Panc1 (cell line): Measurements from ENCODE around the gene SH3PXD2A. TPM values are rescaled to one million over a fixed set of nuclear protein-coding genes. Genes with fewer than 3 reads are reported as not detected.

ENCODE experiments used
- ATAC-seq: fragments of 200-7000 bp; cut with Tn5 transposase; 2 replicates; pipeline ENCODE4 v1.9.1; 2020; ENCODE audit warnings: mild to moderate bottlenecking, moderate library complexity
- BruUV-seq: library from RNA; stranded (reverse); fragments of 400-500 nt; replicated peaks from 2 replicates; lab custom pipeline; 2021; lab: Mats Ljungman, UMichigan
- CTCF ChIA-PET: fragments of 300-600 bp; sonication (Branson Sonifier 250); formaldehyde crosslinking; loops from one replicate; lab custom pipeline; 2022; ENCODE audit warnings: antibody characterized with exemption; lab: Charles Lee
- POLR2A ChIA-PET: fragments of 300-600 bp; sonication (Branson Sonifier 250); formaldehyde crosslinking; loops from one replicate; lab custom pipeline; 2022; ENCODE audit warnings: antibody characterized with exemption; lab: Charles Lee
- DNase-seq: peaks from one replicate; pipeline ENCODE4 v3.0.0-alpha.2; 2010; ENCODE audit warnings: low read depth, low spot score
- H3K27ac ChIP-seq: 2 replicates; pipeline ENCODE4 v1.5.1; 2011; ENCODE audit warnings: mild to moderate bottlenecking, low read length, inconsistent platforms
- H3K27me3 ChIP-seq: fragments of 200-500 bp; sonication (Bioruptor generic); 2 replicates; pipeline ENCODE4 v1.6.0; 2014; ENCODE audit warnings: low read length, inconsistent platforms; ENCODE audit not compliant: control insufficient read depth, insufficient read depth
- H3K36me3 ChIP-seq: fragments of 200-500 bp; sonication (Bioruptor generic); 2 replicates; pipeline ENCODE4 v1.5.1; 2014; ENCODE audit warnings: inconsistent platforms, mild to moderate bottlenecking, low read length, moderate library complexity; ENCODE audit not compliant: control insufficient read depth, insufficient read depth
- H3K4me1 ChIP-seq: 2 replicates; pipeline ENCODE4 v1.5.1; 2011; ENCODE audit warnings: inconsistent platforms, mild to moderate bottlenecking, low read length, moderate library complexity; ENCODE audit not compliant: control insufficient read depth, insufficient read depth
- H3K4me3 ChIP-seq, 2 experiments: 2 replicates each; pipeline ENCODE4 v1.5.1; 2011 to 2012; ENCODE audit warnings: low read depth in 2 of 2, low read length in 2 of 2, mild to moderate bottlenecking in 2 of 2, inconsistent platforms in 1 of 2, moderate library complexity in 1 of 2
- H3K9me3 ChIP-seq: fragments of 200-500 bp; sonication (Bioruptor generic); 2 replicates; pipeline ENCODE4 v1.5.1; 2014; ENCODE audit warnings: low read depth, mild to moderate bottlenecking, inconsistent platforms, low read length, moderate library complexity; ENCODE audit not compliant: control insufficient read depth, insufficient read depth
- POLR2AphosphoS5 ChIP-seq: IDR thresholded peaks from 2 replicates; pipeline ENCODE4 v1.6.1; 2012; ENCODE audit warnings: mild to moderate bottlenecking, low read depth, low read length, moderate library complexity
- SIN3A ChIP-seq: IDR thresholded peaks from 2 replicates; pipeline ENCODE4 v1.6.1; 2012; ENCODE audit warnings: low read depth, mild to moderate bottlenecking, low read length, moderate library complexity, borderline replicate concordance; ENCODE audit not compliant: insufficient read depth
- TCF7L2 ChIP-seq: IDR thresholded peaks from 2 replicates; pipeline ENCODE4 v1.6.1; 2011; ENCODE audit warnings: mild to moderate bottlenecking, low read depth, low read length, inconsistent platforms
- in situ Hi-C: cut with HindIII; loops from 2 replicates; pipeline ENCODE4 v1.10.0; 2016; ENCODE audit warnings: low sequenced_read_pairs, low pct_unique_long_range_greater_than_20kb
- intact Hi-C: fragments of 100-400 bp; cut with micrococcal nuclease; formaldehyde crosslinking; loops from one replicate; pipeline ENCODE4 v1.10.0; 2022; ENCODE audit not compliant: unreplicated experiment
- total RNA-seq: library from RNA; stranded (reverse); gene quantifications from one replicate; pipeline ENCODE4 v1.2.1, GENCODE V29; 2021; ENCODE audit not compliant: unreplicated experiment
- TF ChIP-seq, protein P1 (sequence below): fragments of 450-650 bp; IDR thresholded peaks from 2 replicates; pipeline ENCODE4 v1.5.1; 2017; ENCODE audit warnings: mild to moderate bottlenecking
- TF ChIP-seq, protein P2 (sequence below), 2 experiments: IDR thresholded peaks; 2 replicates each; pipeline ENCODE4 v1.6.1; 2011 to 2012; ENCODE audit warnings: low read depth in 2 of 2, control low read depth in 1 of 2, low read length in 1 of 2, mild to moderate bottlenecking in 1 of 2, moderate library complexity in 1 of 2; ENCODE audit not compliant: insufficient read depth in 1 of 2

SH3PXD2A gene
- total RNA-seq, 1 experiment from 2014 or later: 5.7 TPM

DNA sequence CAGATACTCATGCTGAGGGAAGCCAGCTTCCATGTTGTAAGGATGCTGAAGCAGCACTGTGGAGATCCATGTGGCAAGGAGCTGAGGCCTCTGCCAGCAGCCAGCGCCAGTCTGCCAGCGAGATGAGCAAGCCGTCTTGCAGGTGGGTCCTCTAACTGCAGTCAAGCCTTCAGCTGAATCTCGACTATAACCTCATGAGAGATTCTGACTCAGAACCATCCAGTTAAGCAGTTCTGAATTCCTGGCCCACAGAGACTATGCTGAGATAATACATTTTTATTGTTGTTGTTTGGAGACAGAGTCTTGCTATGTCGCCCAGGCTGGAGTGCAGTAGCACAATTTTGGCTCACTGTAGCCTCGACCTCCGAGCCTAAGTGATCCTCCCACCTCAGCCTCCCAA, 105.6 kb downstream of the SH3PXD2A start:
- no peak overlapping the region for H3K4me3 ChIP-seq
- no TSS peak for BruUV-seq
- in situ Hi-C loops (no loop called here), intact Hi-C loops (no loop called here)
- no peaks in the 10 kb centered on the region for H3K27me3 ChIP-seq
- no peak overlapping the region for H3K27ac ChIP-seq
- ATAC-seq (no peak), DNase-seq (no peak)
- H3K9me3 ChIP-seq: no peaks in the 10 kb centered on the region; the same call in 1 of the 2 replicates
- H3K36me3 ChIP-seq: no peaks in the 10 kb centered on the region
- ChIA-PET POLR2A (interaction anchor here (0.5 kb wide), 1 partner anchor 9 kb away, joined by 3 read pairs; no protein-coding TSS in a partner anchor), CTCF (no interaction called here)
- TF ChIP-seq, protein P1, sequence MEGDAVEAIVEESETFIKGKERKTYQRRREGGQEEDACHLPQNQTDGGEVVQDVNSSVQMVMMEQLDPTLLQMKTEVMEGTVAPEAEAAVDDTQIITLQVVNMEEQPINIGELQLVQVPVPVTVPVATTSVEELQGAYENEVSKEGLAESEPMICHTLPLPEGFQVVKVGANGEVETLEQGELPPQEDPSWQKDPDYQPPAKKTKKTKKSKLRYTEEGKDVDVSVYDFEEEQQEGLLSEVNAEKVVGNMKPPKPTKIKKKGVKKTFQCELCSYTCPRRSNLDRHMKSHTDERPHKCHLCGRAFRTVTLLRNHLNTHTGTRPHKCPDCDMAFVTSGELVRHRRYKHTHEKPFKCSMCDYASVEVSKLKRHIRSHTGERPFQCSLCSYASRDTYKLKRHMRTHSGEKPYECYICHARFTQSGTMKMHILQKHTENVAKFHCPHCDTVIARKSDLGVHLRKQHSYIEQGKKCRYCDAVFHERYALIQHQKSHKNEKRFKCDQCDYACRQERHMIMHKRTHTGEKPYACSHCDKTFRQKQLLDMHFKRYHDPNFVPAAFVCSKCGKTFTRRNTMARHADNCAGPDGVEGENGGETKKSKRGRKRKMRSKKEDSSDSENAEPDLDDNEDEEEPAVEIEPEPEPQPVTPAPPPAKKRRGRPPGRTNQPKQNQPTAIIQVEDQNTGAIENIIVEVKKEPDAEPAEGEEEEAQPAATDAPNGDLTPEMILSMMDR: no peak
- TF ChIP-seq TCF7L2 (no peak), POLR2AphosphoS5 (no peak), SIN3A (no peak)
- TF ChIP-seq, protein P2, sequence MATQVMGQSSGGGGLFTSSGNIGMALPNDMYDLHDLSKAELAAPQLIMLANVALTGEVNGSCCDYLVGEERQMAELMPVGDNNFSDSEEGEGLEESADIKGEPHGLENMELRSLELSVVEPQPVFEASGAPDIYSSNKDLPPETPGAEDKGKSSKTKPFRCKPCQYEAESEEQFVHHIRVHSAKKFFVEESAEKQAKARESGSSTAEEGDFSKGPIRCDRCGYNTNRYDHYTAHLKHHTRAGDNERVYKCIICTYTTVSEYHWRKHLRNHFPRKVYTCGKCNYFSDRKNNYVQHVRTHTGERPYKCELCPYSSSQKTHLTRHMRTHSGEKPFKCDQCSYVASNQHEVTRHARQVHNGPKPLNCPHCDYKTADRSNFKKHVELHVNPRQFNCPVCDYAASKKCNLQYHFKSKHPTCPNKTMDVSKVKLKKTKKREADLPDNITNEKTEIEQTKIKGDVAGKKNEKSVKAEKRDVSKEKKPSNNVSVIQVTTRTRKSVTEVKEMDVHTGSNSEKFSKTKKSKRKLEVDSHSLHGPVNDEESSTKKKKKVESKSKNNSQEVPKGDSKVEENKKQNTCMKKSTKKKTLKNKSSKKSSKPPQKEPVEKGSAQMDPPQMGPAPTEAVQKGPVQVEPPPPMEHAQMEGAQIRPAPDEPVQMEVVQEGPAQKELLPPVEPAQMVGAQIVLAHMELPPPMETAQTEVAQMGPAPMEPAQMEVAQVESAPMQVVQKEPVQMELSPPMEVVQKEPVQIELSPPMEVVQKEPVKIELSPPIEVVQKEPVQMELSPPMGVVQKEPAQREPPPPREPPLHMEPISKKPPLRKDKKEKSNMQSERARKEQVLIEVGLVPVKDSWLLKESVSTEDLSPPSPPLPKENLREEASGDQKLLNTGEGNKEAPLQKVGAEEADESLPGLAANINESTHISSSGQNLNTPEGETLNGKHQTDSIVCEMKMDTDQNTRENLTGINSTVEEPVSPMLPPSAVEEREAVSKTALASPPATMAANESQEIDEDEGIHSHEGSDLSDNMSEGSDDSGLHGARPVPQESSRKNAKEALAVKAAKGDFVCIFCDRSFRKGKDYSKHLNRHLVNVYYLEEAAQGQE (IDR thresholded peaks at IDR 0.05; ENCODE audit: insufficient read depth in 1 of 2, low read depth in 2 of 2, low read length in 1 of 2): no peak
- no peaks in the 10 kb centered on the region for H3K4me1 ChIP-seq

DNA sequence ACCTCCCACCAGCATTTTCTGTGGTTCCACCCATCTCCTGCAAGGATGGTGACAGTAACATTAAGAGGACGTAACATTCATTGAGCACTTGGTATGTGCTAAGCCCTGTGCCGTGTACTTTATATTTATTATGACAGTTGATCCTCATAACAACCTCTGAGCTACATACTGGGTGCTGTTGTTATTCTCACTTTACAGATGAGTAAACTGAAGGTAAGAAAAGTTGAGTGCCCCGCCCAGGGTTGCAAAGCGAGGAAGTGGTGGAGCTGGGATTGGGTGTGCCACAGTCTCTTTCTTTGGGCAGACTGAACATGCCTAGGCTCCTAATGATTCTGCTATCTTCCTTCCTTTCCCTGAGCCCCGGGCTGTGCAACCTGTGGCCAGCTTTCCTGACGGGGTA, 107.4 kb downstream of the SH3PXD2A start:
- in situ Hi-C loops: no loop called here
- POLR2A ChIA-PET: no interaction called here
- Histone ChIP-seq H3K4me1 (no peaks in the 10 kb centered on the region), H3K9me3 (no peaks in the 10 kb centered on the region; the same call in 1 of the 2 replicates), H3K27me3 (no peaks in the 10 kb centered on the region), H3K4me3 (no peak overlapping the region), H3K36me3 (no peaks in the 10 kb centered on the region), H3K27ac (no peak overlapping the region)
- TF ChIP-seq, protein P1: no peak
- TF ChIP-seq POLR2AphosphoS5 (no peak), SIN3A (no peak), TCF7L2 (no peak)
- TF ChIP-seq, protein P2 (IDR thresholded peaks at IDR 0.05; ENCODE audit: insufficient read depth in 1 of 2, low read depth in 2 of 2, low read length in 1 of 2): no peak
- CTCF ChIA-PET: no interaction called here
- ATAC-seq (no peak), DNase-seq (no peak)
- BruUV-seq: no TSS peak
- intact Hi-C loops: no loop called here
